ENCODE results near the gene HIGD1B.

DNA sequence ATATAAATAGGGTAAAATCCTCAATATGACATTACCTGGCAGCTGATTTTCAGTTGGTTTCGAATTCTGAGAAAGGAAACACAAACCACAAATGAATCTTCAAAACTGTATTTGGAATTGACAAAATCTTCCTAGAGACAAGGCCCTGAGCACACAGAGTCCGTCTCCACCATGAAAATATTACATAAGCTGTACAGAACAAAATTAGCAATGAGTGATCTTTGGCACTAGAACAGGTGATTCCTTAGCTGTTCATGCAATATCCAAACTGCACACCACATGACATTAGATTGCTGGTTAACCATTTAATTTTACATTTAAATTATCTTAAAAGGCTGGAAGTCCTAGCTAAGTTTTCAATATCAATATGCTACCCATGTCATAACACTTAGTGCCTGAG, 49.3 kb upstream of the HIGD1B start:
- TF ChIP-seq, protein P1, sequence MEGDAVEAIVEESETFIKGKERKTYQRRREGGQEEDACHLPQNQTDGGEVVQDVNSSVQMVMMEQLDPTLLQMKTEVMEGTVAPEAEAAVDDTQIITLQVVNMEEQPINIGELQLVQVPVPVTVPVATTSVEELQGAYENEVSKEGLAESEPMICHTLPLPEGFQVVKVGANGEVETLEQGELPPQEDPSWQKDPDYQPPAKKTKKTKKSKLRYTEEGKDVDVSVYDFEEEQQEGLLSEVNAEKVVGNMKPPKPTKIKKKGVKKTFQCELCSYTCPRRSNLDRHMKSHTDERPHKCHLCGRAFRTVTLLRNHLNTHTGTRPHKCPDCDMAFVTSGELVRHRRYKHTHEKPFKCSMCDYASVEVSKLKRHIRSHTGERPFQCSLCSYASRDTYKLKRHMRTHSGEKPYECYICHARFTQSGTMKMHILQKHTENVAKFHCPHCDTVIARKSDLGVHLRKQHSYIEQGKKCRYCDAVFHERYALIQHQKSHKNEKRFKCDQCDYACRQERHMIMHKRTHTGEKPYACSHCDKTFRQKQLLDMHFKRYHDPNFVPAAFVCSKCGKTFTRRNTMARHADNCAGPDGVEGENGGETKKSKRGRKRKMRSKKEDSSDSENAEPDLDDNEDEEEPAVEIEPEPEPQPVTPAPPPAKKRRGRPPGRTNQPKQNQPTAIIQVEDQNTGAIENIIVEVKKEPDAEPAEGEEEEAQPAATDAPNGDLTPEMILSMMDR (conservative IDR thresholded peaks at IDR 0.05 in 1 of 2, IDR thresholded peaks at IDR 0.05 in 1 of 2; ENCODE audit: low read depth in 1 of 2, low read length in 2 of 2): no peak
- no peak for TF ChIP-seq EZH2 (IDR thresholded peaks at IDR 0.05; ENCODE audit: low read length, missing control alignments)

All from fibroblast of lung (primary cell).